Loucy (cell line): ENCODE results near the gene ALAS1.

Experiments used
- H2AFZ ChIP-seq: fragments of 200-600 bp; sonication (generic); 2 replicates; pipeline ENCODE4 v1.6.0; 2016; ENCODE audit warnings: antibody characterized with exemption, mild to moderate bottlenecking, low read length, moderate library complexity
- H3F3A ChIP-seq: fragments of 200-600 bp; 2 replicates; pipeline ENCODE4 v1.6.0; 2016; ENCODE audit warnings: antibody characterized with exemption, low read depth, mild to moderate bottlenecking
- H3K27me3 ChIP-seq: fragments of 200-600 bp; sonication (generic); 2 replicates; pipeline ENCODE4 v1.6.1; 2014; ENCODE audit warnings: low read length, mild to moderate bottlenecking; ENCODE audit not compliant: insufficient read depth, poor library complexity, severe bottlenecking
- H3K36me3 ChIP-seq: fragments of 200-600 bp; sonication (generic); 2 replicates; pipeline ENCODE4 v1.6.1; 2016; ENCODE audit warnings: low read length; ENCODE audit not compliant: insufficient read depth
- H3K4me1 ChIP-seq: fragments of 200-600 bp; sonication (generic); 2 replicates; pipeline ENCODE4 v1.5.1; 2014; ENCODE audit warnings: low read length, mild to moderate bottlenecking; ENCODE audit not compliant: insufficient read depth, poor library complexity, severe bottlenecking
- H3K4me2 ChIP-seq: fragments of 200-600 bp; sonication (generic); 2 replicates; pipeline ENCODE4 v1.6.0; 2014; ENCODE audit warnings: antibody characterized with exemption, low read length, low read depth, mild to moderate bottlenecking; ENCODE audit not compliant: poor library complexity, severe bottlenecking
- H3K4me3 ChIP-seq: fragments of 200-600 bp; sonication (generic); 2 replicates; pipeline ENCODE4 v1.5.1; 2014; ENCODE audit warnings: low read length, mild to moderate bottlenecking, mixed read lengths; ENCODE audit not compliant: poor library complexity, severe bottlenecking
- H3K79me2 ChIP-seq: fragments of 200-600 bp; sonication (generic); 2 replicates; pipeline ENCODE4 v1.6.1; 2014; ENCODE audit warnings: low read length; ENCODE audit not compliant: insufficient read depth
- H3K9ac ChIP-seq: fragments of 200-600 bp; sonication (generic); 2 replicates; pipeline ENCODE4 v1.6.0; 2014; ENCODE audit warnings: mild to moderate bottlenecking, low read depth, low read length, moderate library complexity; ENCODE audit not compliant: poor library complexity, severe bottlenecking
- H3K9me2 ChIP-seq: fragments of 200-600 bp; sonication (generic); replicated peaks from 2 replicates; pipeline ENCODE4 v1.6.1; 2016; ENCODE audit warnings: low read depth, low read length, mixed read lengths
- H3K9me3 ChIP-seq: fragments of 200-600 bp; sonication (generic); 2 replicates; pipeline ENCODE4 v1.6.1; 2014; ENCODE audit warnings: mild to moderate bottlenecking, antibody characterized with exemption, low read length, low read depth; ENCODE audit not compliant: insufficient read depth
- H4K20me1 ChIP-seq: fragments of 200-600 bp; sonication (generic); 2 replicates; pipeline ENCODE4 v1.6.0; 2014; ENCODE audit warnings: antibody characterized with exemption, low read length, mild to moderate bottlenecking; ENCODE audit not compliant: insufficient read depth, poor library complexity, severe bottlenecking
- EZH2phosphoT487 ChIP-seq: fragments of 200-600 bp; IDR thresholded peaks from 2 replicates; pipeline ENCODE4 v1.6.1; 2018; ENCODE audit warnings: antibody characterized with exemption, mild to moderate bottlenecking, moderate library complexity, borderline replicate concordance
- TF ChIP-seq, protein P1 (sequence below): fragments of 200-600 bp; sonication (generic); conservative IDR thresholded peaks from 2 replicates; pipeline ENCODE4 v1.5.1; 2014; ENCODE audit warnings: mild to moderate bottlenecking, antibody characterized with exemption, low read length

The ALAS1 gene

GRCh38 chr3:52234516-52235447 is 36.8 kb downstream of the ALAS1 start:
- Histone ChIP-seq H3K4me1 (peaks cover 22% of the 10 kb centered on the region), H3K4me2 (peak overlapping the region; percentile 36), H3K9ac (no peak overlapping the region), H3K27me3 (no peaks in the 10 kb centered on the region), H2AFZ (no peak overlapping the region), H3K79me2 (peaks cover 51% of the 10 kb centered on the region), H3K4me3 (no peak overlapping the region), H3K36me3 (peaks cover 14% of the 10 kb centered on the region; the same call in 1 of the 2 replicates), H3K9me3 (no peaks in the 10 kb centered on the region), H3F3A (no peaks in the 10 kb centered on the region), H4K20me1 (peaks cover 30% of the 10 kb centered on the region), H3K9me2 (no peaks in the 10 kb centered on the region)
- TF ChIP-seq, protein P1, sequence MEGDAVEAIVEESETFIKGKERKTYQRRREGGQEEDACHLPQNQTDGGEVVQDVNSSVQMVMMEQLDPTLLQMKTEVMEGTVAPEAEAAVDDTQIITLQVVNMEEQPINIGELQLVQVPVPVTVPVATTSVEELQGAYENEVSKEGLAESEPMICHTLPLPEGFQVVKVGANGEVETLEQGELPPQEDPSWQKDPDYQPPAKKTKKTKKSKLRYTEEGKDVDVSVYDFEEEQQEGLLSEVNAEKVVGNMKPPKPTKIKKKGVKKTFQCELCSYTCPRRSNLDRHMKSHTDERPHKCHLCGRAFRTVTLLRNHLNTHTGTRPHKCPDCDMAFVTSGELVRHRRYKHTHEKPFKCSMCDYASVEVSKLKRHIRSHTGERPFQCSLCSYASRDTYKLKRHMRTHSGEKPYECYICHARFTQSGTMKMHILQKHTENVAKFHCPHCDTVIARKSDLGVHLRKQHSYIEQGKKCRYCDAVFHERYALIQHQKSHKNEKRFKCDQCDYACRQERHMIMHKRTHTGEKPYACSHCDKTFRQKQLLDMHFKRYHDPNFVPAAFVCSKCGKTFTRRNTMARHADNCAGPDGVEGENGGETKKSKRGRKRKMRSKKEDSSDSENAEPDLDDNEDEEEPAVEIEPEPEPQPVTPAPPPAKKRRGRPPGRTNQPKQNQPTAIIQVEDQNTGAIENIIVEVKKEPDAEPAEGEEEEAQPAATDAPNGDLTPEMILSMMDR = peak; percentile 40
- TF ChIP-seq EZH2phosphoT487 = no peak

GRCh38 chr3:52236424-52236886 is 38.5 kb downstream of the ALAS1 start:
- H4K20me1 ChIP-seq = peaks cover 24% of the 10 kb centered on the region
- H3K36me3 ChIP-seq = no peaks in the 10 kb centered on the region; the same call in 1 of the 2 replicates
- no peak overlapping the region for H3K9ac ChIP-seq
- H3K4me3 ChIP-seq = no peak overlapping the region
- H3F3A ChIP-seq = no peaks in the 10 kb centered on the region
- TF ChIP-seq EZH2phosphoT487 = no peak
- H3K9me2 ChIP-seq = no peaks in the 10 kb centered on the region
- no peaks in the 10 kb centered on the region for H3K27me3 ChIP-seq
- H3K4me1 ChIP-seq = peaks cover 34% of the 10 kb centered on the region
- no peak overlapping the region for H3K4me2 ChIP-seq
- H3K9me3 ChIP-seq = no peaks in the 10 kb centered on the region
- H3K79me2 ChIP-seq = peaks cover 54% of the 10 kb centered on the region
- no peak overlapping the region for H2AFZ ChIP-seq

- peaks cover 18% of the 10 kb centered on the region for H4K20me1 ChIP-seq
- H3K9me2 ChIP-seq = no peaks in the 10 kb centered on the region
- H3K4me2 ChIP-seq = peak overlapping the region; percentile 94
- H3K4me3 ChIP-seq = peak overlapping the region; percentile 99
- H3K27me3 ChIP-seq = no peaks in the 10 kb centered on the region
- H3K36me3 ChIP-seq = no peaks in the 10 kb centered on the region
- TF ChIP-seq EZH2phosphoT487 = no peak
- TF ChIP-seq, protein P1 = no peak
- peak overlapping the region; percentile 97 for H3K9ac ChIP-seq
- H2AFZ ChIP-seq = no peak overlapping the region
- no peaks in the 10 kb centered on the region for H3K9me3 ChIP-seq
- no peaks in the 10 kb centered on the region for H3F3A ChIP-seq
- peaks cover 54% of the 10 kb centered on the region for H3K79me2 ChIP-seq
- peaks cover 34% of the 10 kb centered on the region for H3K4me1 ChIP-seq
Observed at GRCh38 chr3:52237006-52237656, 39.2 kb downstream of the ALAS1 start.
